CD14-positive monocyte (primary cell): ENCODE data around the gene NCOA5. TPM values are rescaled to one million over a fixed set of nuclear protein-coding genes. Genes with fewer than 3 reads are reported as not detected.

Experiments
- DNase-seq, 3 donors: peaks; one replicate each; pipeline ENCODE4 v3.0.0-alpha.2; 2011 to 2022
- H2AFZ ChIP-seq: 2 replicates; pipeline ENCODE4 v1.6.0; 2012; ENCODE audit warnings: mild to moderate bottlenecking, low read depth, low read length, inconsistent platforms; ENCODE audit not compliant: insufficient read depth, poor library complexity, severe bottlenecking
- H3K27ac ChIP-seq, 2 donors: 1 replicate in 1 of 2; 2 replicates in 1 of 2; pipeline ENCODE4 v1.5.1; 2012 to 2013; ENCODE audit warnings: low read length in 2 of 2, control low read depth in 1 of 2, inconsistent platforms in 1 of 2, low read depth in 1 of 2, mild to moderate bottlenecking in 1 of 2
- H3K27me3 ChIP-seq, 2 donors: one replicate each; pipeline versions ENCODE4 v1.6.0 to v1.6.1; 2011 to 2013; ENCODE audit warnings: low read length in 2 of 2; ENCODE audit not compliant: control insufficient read depth in 2 of 2, insufficient read depth in 2 of 2
- H3K36me3 ChIP-seq, 2 donors: replicated peaks in 1 of 2; 1 replicate in 1 of 2; 2 replicates in 1 of 2; pipeline versions ENCODE4 v1.5.1 to v1.6.1; 2012 to 2013; ENCODE audit warnings: low read length in 2 of 2, control low read depth in 1 of 2, inconsistent platforms in 1 of 2, mild to moderate bottlenecking in 1 of 2; ENCODE audit not compliant: insufficient read depth in 2 of 2, control insufficient read depth in 1 of 2
- H3K4me1 ChIP-seq, 2 donors: 1 replicate in 1 of 2; 2 replicates in 1 of 2; pipeline versions ENCODE4 v1.5.1 to v1.6.1; 2012 to 2013; ENCODE audit warnings: low read length in 2 of 2, control low read depth in 1 of 2, inconsistent platforms in 1 of 2, mild to moderate bottlenecking in 1 of 2, moderate library complexity in 1 of 2; ENCODE audit not compliant: insufficient read depth in 2 of 2, control insufficient read depth in 1 of 2
- H3K4me2 ChIP-seq: replicated peaks from 2 replicates; pipeline ENCODE3; 2012; ENCODE audit warnings: low read length, moderate library complexity, mild to moderate bottlenecking; ENCODE audit not compliant: poor library complexity, severe bottlenecking; ENCODE audit errors: extremely low read depth
- H3K4me3 ChIP-seq, 3 experiments: fragments of 200-600 bp in 1 of 3; sonication (generic) in 1 of 3; replicated peaks in 1 of 3; 1 replicate in 2 of 3; 2 replicates in 1 of 3; pipeline ENCODE4 v1.5.1; 2011 to 2013; ENCODE audit warnings: low read length in 3 of 3, mild to moderate bottlenecking in 3 of 3, control low read depth in 2 of 3, low read depth in 2 of 3, inconsistent platforms in 1 of 3, moderate library complexity in 1 of 3
- H3K79me2 ChIP-seq: 2 replicates; pipeline ENCODE4 v1.6.0; 2012; ENCODE audit warnings: mild to moderate bottlenecking, control low read depth, inconsistent platforms, low read length, moderate library complexity; ENCODE audit not compliant: insufficient read depth
- H3K9ac ChIP-seq: 2 replicates; pipeline ENCODE4 v1.6.0; 2017; ENCODE audit warnings: low read length, mild to moderate bottlenecking; ENCODE audit not compliant: insufficient read depth, poor library complexity, severe bottlenecking
- H3K9me3 ChIP-seq, 2 donors: replicated peaks in 1 of 2; 1 replicate in 1 of 2; 2 replicates in 1 of 2; pipeline versions ENCODE4 v1.5.1 to v1.6.1; 2012 to 2013; ENCODE audit warnings: low read length in 2 of 2, control low read depth in 1 of 2; ENCODE audit not compliant: control insufficient read depth in 1 of 2, insufficient read depth in 1 of 2
- H4K20me1 ChIP-seq: 2 replicates; pipeline ENCODE4 v1.6.0; 2012; ENCODE audit warnings: mild to moderate bottlenecking, low read length, control low read depth, moderate library complexity; ENCODE audit not compliant: insufficient read depth
- H3K27ac Mint-ChIP-seq, 7 donors: one replicate each; pipeline ENCODE4 v1.8.0; 2020; ENCODE audit warnings: mild to moderate bottlenecking in 7 of 7, mixed read lengths in 7 of 7, moderate library complexity in 6 of 7, inconsistent platforms in 2 of 7
- H3K27me3 Mint-ChIP-seq, 3 donors: one replicate each; pipeline ENCODE4 v1.8.0; 2021 to 2022; ENCODE audit warnings: low read depth in 3 of 3, mild to moderate bottlenecking in 3 of 3, mixed read lengths in 3 of 3, moderate library complexity in 3 of 3, inconsistent platforms in 1 of 3
- H3K36me3 Mint-ChIP-seq, 2 donors: one replicate each; pipeline ENCODE4 v1.8.0; 2020; ENCODE audit warnings: mixed read lengths in 2 of 2, inconsistent platforms in 1 of 2, mild to moderate bottlenecking in 1 of 2
- H3K4me1 Mint-ChIP-seq: one replicate; pipeline ENCODE4 v1.8.0; 2020; ENCODE audit warnings: mild to moderate bottlenecking, mixed read lengths
- H3K4me3 Mint-ChIP-seq, 2 donors: one replicate each; pipeline ENCODE4 v1.8.0; 2020; ENCODE audit warnings: mild to moderate bottlenecking in 2 of 2, mixed read lengths in 2 of 2, moderate library complexity in 1 of 2
- H3K9me3 Mint-ChIP-seq, 7 donors: one replicate each; pipeline ENCODE4 v1.8.0; 2020 to 2022; ENCODE audit warnings: mixed read lengths in 7 of 7, mild to moderate bottlenecking in 6 of 7, moderate library complexity in 6 of 7, inconsistent platforms in 2 of 7
- WGBS: methylation state at CpG from one replicate; pipeline ENCODE4 v1.1.5; 2013; ENCODE audit warnings: missing lambda C conversion rate; ENCODE audit not compliant: insufficient coverage; 5-methylcytosine and 5-hydroxymethylcytosine counted together
- intact Hi-C, 2 donors: fragments of 100-400 bp; cut with micrococcal nuclease; formaldehyde crosslinking; loops; one replicate each; pipeline versions ENCODE4 v1.15.0 to v1.15.1; 2023
- polyA plus RNA-seq, 3 donors: library from polyadenylated mRNA; depleted of rRNA in 1 of 3; unstranded in 2 of 3; stranded (reverse) in 1 of 3; fragments of 300-500 nt in 2 of 3; fragments of >200 nt in 1 of 3; fragmentation: Illumina TruSeq in 2 of 3; gene quantifications; 1 replicate in 2 of 3; 2 replicates in 1 of 3; pipeline ENCODE4 v1.2.3, GENCODE V29; 2012 to 2021
- TF ChIP-seq, protein P1 (sequence below): fragments of 200-600 bp; IDR thresholded peaks from one replicate; pipeline ENCODE4 v1.8.0; 2022; ENCODE audit warnings: antibody characterized with exemption, mild to moderate bottlenecking

The NCOA5 gene
- polyA plus RNA-seq, 3 donors: 4.5 to 10.2 (median 6.0) TPM

DNA sequence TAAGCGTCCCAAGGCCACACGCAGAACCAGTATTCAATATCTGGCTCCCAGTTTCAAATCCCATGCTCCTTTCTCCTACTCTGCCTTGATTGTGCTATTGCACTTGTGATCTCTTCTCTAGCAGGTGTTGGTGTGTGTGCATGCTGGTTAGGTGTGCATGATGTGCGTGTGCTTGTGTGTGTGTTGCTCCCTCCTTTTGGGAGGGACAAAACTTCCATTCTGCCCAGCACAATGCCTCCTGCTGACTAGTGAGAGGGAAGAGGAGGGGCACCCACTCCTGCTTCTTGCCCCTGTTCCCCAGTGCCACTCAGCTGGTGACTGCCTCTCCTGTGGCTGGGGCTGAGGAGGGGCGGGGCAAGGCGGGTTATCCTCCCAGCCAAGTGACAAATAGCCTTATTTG lies 48.1 kb upstream of the NCOA5 start:
- Histone ChIP-seq H3K4me2 (no peak overlapping the region), H3K4me1 (no peaks in the 10 kb centered on the region), H4K20me1 (no peaks in the 10 kb centered on the region), H2AFZ (no peak overlapping the region), H3K36me3 (no peaks in the 10 kb centered on the region), H3K4me3 (no peak overlapping the region), H3K27ac (no peak overlapping the region), H3K79me2 (no peaks in the 10 kb centered on the region), H3K9me3 (no peaks in the 10 kb centered on the region), H3K27me3 (peaks cover 0 to 15% of the 10 kb centered on the region in 2 donors), H3K9ac (no peak overlapping the region)
- H3K9me3 Mint-ChIP-seq: peaks cover 0 to 2% (median 0%) of the 10 kb centered on the region in 7 donors
- TF ChIP-seq, protein P1, sequence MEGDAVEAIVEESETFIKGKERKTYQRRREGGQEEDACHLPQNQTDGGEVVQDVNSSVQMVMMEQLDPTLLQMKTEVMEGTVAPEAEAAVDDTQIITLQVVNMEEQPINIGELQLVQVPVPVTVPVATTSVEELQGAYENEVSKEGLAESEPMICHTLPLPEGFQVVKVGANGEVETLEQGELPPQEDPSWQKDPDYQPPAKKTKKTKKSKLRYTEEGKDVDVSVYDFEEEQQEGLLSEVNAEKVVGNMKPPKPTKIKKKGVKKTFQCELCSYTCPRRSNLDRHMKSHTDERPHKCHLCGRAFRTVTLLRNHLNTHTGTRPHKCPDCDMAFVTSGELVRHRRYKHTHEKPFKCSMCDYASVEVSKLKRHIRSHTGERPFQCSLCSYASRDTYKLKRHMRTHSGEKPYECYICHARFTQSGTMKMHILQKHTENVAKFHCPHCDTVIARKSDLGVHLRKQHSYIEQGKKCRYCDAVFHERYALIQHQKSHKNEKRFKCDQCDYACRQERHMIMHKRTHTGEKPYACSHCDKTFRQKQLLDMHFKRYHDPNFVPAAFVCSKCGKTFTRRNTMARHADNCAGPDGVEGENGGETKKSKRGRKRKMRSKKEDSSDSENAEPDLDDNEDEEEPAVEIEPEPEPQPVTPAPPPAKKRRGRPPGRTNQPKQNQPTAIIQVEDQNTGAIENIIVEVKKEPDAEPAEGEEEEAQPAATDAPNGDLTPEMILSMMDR: no peak
- no peak for DNase-seq
- H3K36me3 Mint-ChIP-seq: no peaks in the 10 kb centered on the region
- no CpG with 5 or more reads among the region's 5 CpGs for WGBS
- no peak overlapping the region for H3K27ac Mint-ChIP-seq
- H3K4me1 Mint-ChIP-seq: peaks cover under 1% of the 10 kb centered on the region
- intact Hi-C loops: loop anchor here in 1 of 2 donors (10.0 kb wide), 1 partner anchor 547 kb away; the partner anchor contains the start of gene TP53RK
- peaks cover 23 to 31% (median 28%) of the 10 kb centered on the region in 3 donors for H3K27me3 Mint-ChIP-seq
- H3K4me3 Mint-ChIP-seq: no peak overlapping the region

DNA sequence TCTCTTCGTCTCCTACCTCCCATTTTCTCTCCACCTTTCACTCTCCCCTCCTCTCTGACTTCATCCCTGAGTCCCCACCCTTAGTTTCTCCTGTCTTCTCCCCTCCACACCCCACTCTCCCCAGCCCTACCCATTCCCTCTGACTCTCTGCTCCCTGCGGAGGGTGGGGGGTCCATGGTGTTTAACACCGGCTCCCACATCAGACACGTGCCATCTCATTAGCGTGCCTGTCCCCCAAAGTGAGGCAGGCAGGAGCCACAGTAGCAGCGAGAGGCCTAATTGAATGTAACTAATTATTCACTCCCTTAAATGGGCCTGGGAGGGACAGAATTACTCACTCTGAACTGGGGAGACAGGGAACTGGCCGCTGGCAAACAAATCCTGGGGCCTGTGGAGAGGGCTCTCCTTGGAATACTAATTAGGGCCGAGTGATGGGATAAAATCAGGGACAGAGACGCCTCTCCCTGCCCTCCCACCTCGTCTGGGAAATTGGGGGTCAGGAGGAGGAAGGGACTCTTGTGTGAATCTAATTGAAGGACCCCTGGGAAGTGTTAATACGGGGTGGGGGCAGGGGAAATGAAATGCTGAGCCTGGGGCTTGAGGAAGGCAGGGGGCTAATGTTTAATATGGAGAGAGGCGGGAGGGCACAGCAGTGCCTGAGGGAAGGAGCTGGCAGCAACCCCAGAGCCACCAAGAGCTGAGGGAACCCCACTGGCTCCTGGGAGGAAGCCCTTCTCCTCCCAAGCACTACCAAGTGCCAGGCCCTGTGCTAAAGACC lies 46.3 kb upstream of the NCOA5 start:
- intact Hi-C loops: loop anchor here in 1 of 2 donors (10.0 kb wide), 1 partner anchor 549 kb away; the partner anchor contains the start of gene TP53RK
- TF ChIP-seq, protein P1: no peak
- Histone ChIP-seq H3K27me3 (peaks cover 0 to 9% of the 10 kb centered on the region in 2 donors), H3K79me2 (no peaks in the 10 kb centered on the region), H3K9ac (no peak overlapping the region), H3K4me3 (no peak overlapping the region), H4K20me1 (no peaks in the 10 kb centered on the region), H3K4me1 (no peaks in the 10 kb centered on the region), H2AFZ (no peak overlapping the region), H3K4me2 (no peak overlapping the region), H3K36me3 (no peaks in the 10 kb centered on the region), H3K9me3 (no peaks in the 10 kb centered on the region), H3K27ac (no peak overlapping the region)
- Mint-ChIP-seq H3K4me3 (no peak overlapping the region), H3K4me1 (peaks cover 4% of the 10 kb centered on the region), H3K36me3 (no peaks in the 10 kb centered on the region), H3K27ac (no peak overlapping the region), H3K9me3 (peaks cover 0 to 2% (median 0%) of the 10 kb centered on the region in 7 donors), H3K27me3 (peaks cover 22 to 31% (median 29%) of the 10 kb centered on the region in 3 donors)
- WGBS: 81% methylated on average over 6 of the region's 12 CpGs
- DNase-seq: no peak
